Body of pancreas (tissue), 4 donors: ENCODE measurements around the gene MYO15A. TPM values are rescaled to one million over a fixed set of nuclear protein-coding genes. Genes with fewer than 3 reads are reported as not detected.

Source experiments
- ATAC-seq: fragments of 150-250 bp; one replicate; pipeline ENCODE4 v1.9.1; 2016
- DNase-seq, 4 donors: peaks; one replicate each; pipeline ENCODE4 v3.0.0-alpha.2; 2019
- H3K27ac ChIP-seq, 4 donors: fragments of 200-600 bp; sonication (generic); 1 replicate in 3 of 4; 2 replicates in 1 of 4; pipeline versions ENCODE4 v1.5.1 to v1.6.1; 2016 to 2019; ENCODE audit warnings: mild to moderate bottlenecking in 1 of 4, mixed read lengths in 1 of 4, moderate library complexity in 1 of 4
- H3K27me3 ChIP-seq, 2 donors: fragments of 200-600 bp; sonication (generic); one replicate each; pipeline ENCODE4 v1.6.0; 2016; ENCODE audit warnings: mild to moderate bottlenecking in 1 of 2
- H3K36me3 ChIP-seq, 2 donors: fragments of 200-600 bp; sonication (generic); replicated peaks in 1 of 2; 2 replicates each; pipeline ENCODE4 v1.5.1; 2016; ENCODE audit warnings: low read depth in 2 of 2; ENCODE audit not compliant: insufficient read depth in 1 of 2
- H3K4me1 ChIP-seq: fragments of 200-600 bp; sonication (generic); one replicate; pipeline ENCODE4 v1.6.0; 2016
- H3K4me3 ChIP-seq, 2 donors: fragments of 200-600 bp; sonication (generic); 1 replicate in 1 of 2; 2 replicates in 1 of 2; pipeline ENCODE4 v1.5.1; 2016 to 2019
- H3K9me3 ChIP-seq, 3 donors: fragments of 200-600 bp; sonication (generic); 1 replicate in 2 of 3; 2 replicates in 1 of 3; pipeline ENCODE4 v1.5.1; 2016
- POLR2A ChIP-seq, 3 donors: fragments of 450-650 bp; IDR thresholded peaks; one replicate each; pipeline ENCODE4 v1.6.1; 2016; ENCODE audit warnings: antibody characterized with exemption in 3 of 3, mild to moderate bottlenecking in 2 of 3
- WGBS, 2 donors: methylation state at CpG; one replicate each; pipeline ENCODE4 v1.1.5; 2017; 5-methylcytosine and 5-hydroxymethylcytosine counted together
- intact Hi-C: fragments of 100-400 bp; cut with DNase I; formaldehyde crosslinking; loops from one replicate; pipeline ENCODE4 v1.15.1; 2023
- total RNA-seq, 2 donors: library from RNA; depleted of rRNA; stranded (reverse); fragments of >200 nt; gene quantifications; one replicate each; pipeline ENCODE4 v1.1.0, GENCODE V29; 2016
- TF ChIP-seq, protein P1 (sequence below), 7 experiments: fragments of 450-650 bp in 4 of 7; fragments of 200-600 bp in 3 of 7; sonication (generic) in 3 of 7; IDR thresholded peaks; one replicate each; pipeline ENCODE4 v1.5.1; 2016 to 2019; ENCODE audit warnings: antibody characterized with exemption in 7 of 7

The MYO15A gene
- total RNA-seq, 2 donors from 2014 or later, result under 0.01 to 1.3 TPM

DNA sequence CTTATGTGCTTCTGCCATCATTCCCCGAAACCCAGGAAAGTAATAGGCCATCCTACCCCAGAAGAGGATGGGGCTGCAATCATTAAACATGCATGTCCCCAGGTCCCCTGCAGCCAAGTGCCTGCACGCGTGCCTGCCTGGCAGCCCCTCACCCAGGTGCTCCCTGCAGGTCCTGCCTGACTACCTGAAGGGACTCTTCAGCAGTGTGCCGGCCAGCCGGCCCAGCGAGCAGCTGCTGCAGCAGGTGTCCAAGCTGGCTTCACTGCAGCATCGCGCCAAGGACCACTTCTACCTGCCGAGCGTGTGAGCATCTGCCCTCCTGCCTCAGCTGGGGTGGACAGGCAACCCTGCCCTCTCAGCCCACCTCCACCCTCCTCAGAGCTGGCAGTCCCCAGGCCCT lies 58.9 kb downstream of the MYO15A start:
- no peaks in the 10 kb centered on the region for H3K36me3 ChIP-seq
- no peak for TF ChIP-seq POLR2A (IDR thresholded peaks at IDR 0.05)
- TF ChIP-seq, protein P1, sequence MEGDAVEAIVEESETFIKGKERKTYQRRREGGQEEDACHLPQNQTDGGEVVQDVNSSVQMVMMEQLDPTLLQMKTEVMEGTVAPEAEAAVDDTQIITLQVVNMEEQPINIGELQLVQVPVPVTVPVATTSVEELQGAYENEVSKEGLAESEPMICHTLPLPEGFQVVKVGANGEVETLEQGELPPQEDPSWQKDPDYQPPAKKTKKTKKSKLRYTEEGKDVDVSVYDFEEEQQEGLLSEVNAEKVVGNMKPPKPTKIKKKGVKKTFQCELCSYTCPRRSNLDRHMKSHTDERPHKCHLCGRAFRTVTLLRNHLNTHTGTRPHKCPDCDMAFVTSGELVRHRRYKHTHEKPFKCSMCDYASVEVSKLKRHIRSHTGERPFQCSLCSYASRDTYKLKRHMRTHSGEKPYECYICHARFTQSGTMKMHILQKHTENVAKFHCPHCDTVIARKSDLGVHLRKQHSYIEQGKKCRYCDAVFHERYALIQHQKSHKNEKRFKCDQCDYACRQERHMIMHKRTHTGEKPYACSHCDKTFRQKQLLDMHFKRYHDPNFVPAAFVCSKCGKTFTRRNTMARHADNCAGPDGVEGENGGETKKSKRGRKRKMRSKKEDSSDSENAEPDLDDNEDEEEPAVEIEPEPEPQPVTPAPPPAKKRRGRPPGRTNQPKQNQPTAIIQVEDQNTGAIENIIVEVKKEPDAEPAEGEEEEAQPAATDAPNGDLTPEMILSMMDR (IDR thresholded peaks at IDR 0.05), result no peak
- H3K4me3 ChIP-seq, result no peak overlapping the region
- no peaks in the 10 kb centered on the region for H3K9me3 ChIP-seq
- H3K4me1 ChIP-seq, result peaks cover 4% of the 10 kb centered on the region
- no peaks in the 10 kb centered on the region for H3K27me3 ChIP-seq
- intact Hi-C loops, result no loop called here
- WGBS, 2 donors, result 76 to 85% methylated on average over 5 to 10 of the region's 10 CpGs
- DNase-seq (no peak), ATAC-seq (no peak)
- no peak overlapping the region for H3K27ac ChIP-seq

DNA sequence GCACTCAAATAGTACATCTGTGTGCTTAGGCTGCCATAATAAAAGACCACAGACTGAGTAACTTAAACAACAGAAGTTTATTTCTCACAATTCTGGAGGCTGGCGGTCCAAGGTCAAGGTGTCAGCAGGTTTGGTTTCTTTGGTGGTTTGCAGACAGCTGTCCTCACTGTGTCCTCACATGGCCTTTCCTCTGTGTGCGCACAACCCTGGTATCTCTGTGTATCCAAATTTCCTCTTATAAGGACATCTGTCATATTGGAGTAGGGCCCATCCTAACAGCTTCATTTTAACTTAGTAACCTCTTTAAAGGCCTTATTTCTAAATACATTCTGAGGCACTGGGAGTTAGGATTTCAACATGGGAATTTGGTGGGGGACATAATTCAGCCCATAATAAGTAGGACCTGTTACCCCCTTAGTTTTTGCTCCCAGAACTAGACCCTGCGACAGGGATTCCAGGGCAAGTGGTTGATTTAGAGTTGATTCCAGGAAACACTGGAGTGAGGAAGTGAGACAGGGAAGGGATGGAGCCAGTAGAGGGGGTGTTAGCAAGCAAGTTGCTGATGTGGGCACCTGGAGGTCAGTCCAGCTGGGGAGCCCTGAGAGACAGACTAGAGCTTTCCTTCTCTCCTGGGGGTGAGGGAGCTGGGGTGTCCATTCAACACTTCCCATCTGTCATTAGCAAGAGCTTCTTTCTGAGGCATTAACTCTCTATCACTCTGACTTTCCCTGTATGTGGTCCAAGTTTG lies 64.1 kb downstream of the MYO15A start:
- no peaks in the 10 kb centered on the region for H3K9me3 ChIP-seq
- no peak overlapping the region for H3K27ac ChIP-seq
- peak in 1 of 4 donors; percentile 33 for DNase-seq
- H3K36me3 ChIP-seq, result no peaks in the 10 kb centered on the region
- WGBS, 2 donors, result 60 to 73% methylated on average over 3 of the region's 3 CpGs
- no peak overlapping the region for H3K4me3 ChIP-seq
- ATAC-seq, result no peak
- H3K4me1 ChIP-seq, result peaks cover 5% of the 10 kb centered on the region
- no peaks in the 10 kb centered on the region for H3K27me3 ChIP-seq
- TF ChIP-seq, protein P1 (IDR thresholded peaks at IDR 0.05), result no peak
- no peak for TF ChIP-seq POLR2A (IDR thresholded peaks at IDR 0.05)
- intact Hi-C loops, result no loop called here

DNA sequence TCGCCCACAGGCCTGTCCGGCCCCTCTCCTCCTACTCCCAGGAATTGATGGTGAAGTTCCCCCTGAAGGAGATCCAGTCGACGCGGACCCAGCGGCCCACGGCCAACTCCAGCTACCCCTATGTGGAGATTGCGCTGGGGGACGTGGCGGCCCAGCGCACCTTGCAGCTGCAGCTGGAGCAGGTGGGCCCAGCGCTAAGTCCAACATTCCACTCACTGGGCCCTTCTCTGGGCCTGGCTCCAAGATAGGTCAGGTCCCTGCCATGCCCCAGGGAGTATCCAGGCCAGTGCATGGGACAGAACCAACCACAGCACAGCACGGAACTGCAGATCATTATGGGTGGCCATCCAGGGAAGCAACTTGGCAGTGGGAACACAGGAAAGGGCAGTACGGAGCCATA lies 65.2 kb downstream of the MYO15A start:
- no peaks in the 10 kb centered on the region for H3K36me3 ChIP-seq
- 92% methylated on average over 4 to 14 of the region's 14 CpGs for WGBS, 2 donors
- no peak for TF ChIP-seq POLR2A (IDR thresholded peaks at IDR 0.05)
- TF ChIP-seq, protein P1 (IDR thresholded peaks at IDR 0.05), result no peak
- no peak for ATAC-seq
- no peak for DNase-seq
- no peak overlapping the region for H3K27ac ChIP-seq
- intact Hi-C loops, result no loop called here
- H3K27me3 ChIP-seq, result no peaks in the 10 kb centered on the region
- H3K4me1 ChIP-seq, result peaks cover 5% of the 10 kb centered on the region
- no peaks in the 10 kb centered on the region for H3K9me3 ChIP-seq
- no peak overlapping the region for H3K4me3 ChIP-seq

DNA sequence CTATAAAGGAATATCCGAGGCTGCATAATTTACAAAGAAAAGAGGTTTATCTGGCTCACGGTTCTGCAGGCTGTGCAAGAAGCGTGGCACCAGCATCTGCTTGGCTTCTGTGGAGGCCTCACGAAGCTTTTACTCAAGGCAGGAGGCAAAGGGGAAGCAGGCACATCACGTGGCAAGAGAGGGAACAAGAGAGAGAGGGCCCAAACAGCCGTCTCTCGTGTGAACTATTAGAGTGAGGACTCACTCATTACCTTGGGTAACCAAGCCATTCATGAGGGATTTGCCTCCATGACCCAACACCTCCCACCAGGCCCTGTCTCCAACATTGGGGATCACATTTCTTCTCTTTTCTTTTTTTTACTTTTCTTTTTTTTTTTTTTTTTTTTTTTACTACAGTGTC lies 67.6 kb downstream of the MYO15A start:
- no peak for TF ChIP-seq POLR2A (IDR thresholded peaks at IDR 0.05)
- TF ChIP-seq, protein P1 (IDR thresholded peaks at IDR 0.05), result no peak
- WGBS, 2 donors, result 71 to 81% methylated on average over 7 of the region's 7 CpGs
- H3K36me3 ChIP-seq, result no peaks in the 10 kb centered on the region
- no peaks in the 10 kb centered on the region for H3K9me3 ChIP-seq
- no peak overlapping the region for H3K27ac ChIP-seq
- no peak overlapping the region for H3K4me3 ChIP-seq
- no peaks in the 10 kb centered on the region for H3K27me3 ChIP-seq
- DNase-seq (no peak), ATAC-seq (no peak)
- H3K4me1 ChIP-seq, result peaks cover 5% of the 10 kb centered on the region
- intact Hi-C loops, result no loop called here

DNA sequence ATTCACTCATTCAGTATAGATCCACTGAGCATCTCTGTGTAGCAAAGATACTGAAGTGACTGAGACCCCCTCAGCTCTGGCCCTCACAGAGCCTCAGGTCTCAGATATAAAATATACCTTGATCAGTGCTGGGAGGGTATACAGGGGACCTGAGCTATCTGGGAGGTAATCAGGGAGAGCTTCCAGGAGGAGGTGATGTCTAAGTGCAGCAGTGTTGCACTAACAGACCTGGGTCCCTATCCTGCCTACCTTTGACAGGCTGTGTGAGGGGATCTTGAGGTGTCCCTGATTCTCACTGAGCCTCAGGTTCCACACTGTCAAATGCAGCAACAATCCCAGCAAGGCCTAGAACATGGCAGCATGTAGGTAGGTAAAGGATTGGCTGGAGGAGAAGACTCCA lies 68.6 kb downstream of the MYO15A start:
- Histone ChIP-seq H3K4me3 (no peak overlapping the region), H3K4me1 (peaks cover 12% of the 10 kb centered on the region), H3K27ac (no peak overlapping the region), H3K9me3 (no peaks in the 10 kb centered on the region), H3K27me3 (no peaks in the 10 kb centered on the region), H3K36me3 (no peaks in the 10 kb centered on the region)
- TF ChIP-seq, protein P1 (IDR thresholded peaks at IDR 0.05), result no peak
- DNase-seq (no peak), ATAC-seq (no peak)
- intact Hi-C loops, result no loop called here
